ENCODE data around the gene PKP1. TPM values are rescaled to one million over a fixed set of nuclear protein-coding genes. Genes with fewer than 3 reads are reported as not detected.

Gene PKP1
- total RNA-seq, 1 experiment from 2014 or later, result not detected

GRCh38 chr1:201282216-201282615 is 1.1 kb upstream of the PKP1 start:
- Histone ChIP-seq H3K9me3 (no peaks in the 10 kb centered on the region), H3K4me3 (ENCODE audit: low read depth, low read length) (no peak overlapping the region), H3K27me3 (replicated peaks; ENCODE audit: control insufficient read depth, insufficient read depth, low read length) (no peaks in the 10 kb centered on the region; the same call in 1 of the 2 replicates), H3K4me1 (no peaks in the 10 kb centered on the region), H3K36me3 (ENCODE audit: control insufficient read depth, insufficient read depth, low read length) (no peaks in the 10 kb centered on the region)
- Mint-ChIP-seq H3K27me3 (ENCODE audit: insufficient read depth, unreplicated experiment) (peaks cover 10% of the 10 kb centered on the region), H3K36me3 (ENCODE audit: insufficient read depth, unreplicated experiment) (no peaks in the 10 kb centered on the region), H3K9me3 (ENCODE audit: unreplicated experiment) (no peaks in the 10 kb centered on the region), H3K4me3 (ENCODE audit: unreplicated experiment) (no peak overlapping the region), H3K4me1 (ENCODE audit: low read depth, unreplicated experiment) (no peaks in the 10 kb centered on the region), H3K27ac (ENCODE audit: unreplicated experiment) (no peak overlapping the region)
- BruUV-seq (replicated peaks), result no TSS peak
- CTCF ChIA-PET, result no interaction called here
- intact Hi-C loops (cut with micrococcal nuclease; ENCODE audit: unreplicated experiment), result no loop called here
- no peak for DNase-seq
- POLR2A ChIA-PET, result interaction anchor here (0.6 kb wide), 1 partner anchor 492 kb away, joined by 5 read pairs; no protein-coding TSS in a partner anchor
- no peak for TF ChIP-seq CTCF (IDR thresholded peaks at IDR 0.05; ENCODE audit: insufficient read depth in 1 of 2, low read depth in 1 of 2, low read length in 1 of 2, severe bottlenecking in 1 of 2, unreplicated experiment in 1 of 2)

GRCh38 chr1:201283836-201284553 is 689 bp downstream of the PKP1 start:
- ChIA-PET CTCF (interaction anchor here (0.6 to 1.3 kb wide), 3 partner anchors 21 to 109 kb away, joined by 3 to 4 read pairs (median 4); no protein-coding TSS in a partner anchor), POLR2A (no interaction called here)
- no peak overlapping the region for H3K27ac Mint-ChIP-seq (ENCODE audit: unreplicated experiment)
- intact Hi-C loops (cut with micrococcal nuclease; ENCODE audit: unreplicated experiment), result no loop called here
- TF ChIP-seq CTCF (IDR thresholded peaks at IDR 0.05; ENCODE audit: insufficient read depth in 1 of 2, low read depth in 1 of 2, low read length in 1 of 2, severe bottlenecking in 1 of 2, unreplicated experiment in 1 of 2), result no peak
- Histone ChIP-seq H3K4me3 (ENCODE audit: low read depth, low read length) (no peak overlapping the region), H3K27me3 (replicated peaks; ENCODE audit: control insufficient read depth, insufficient read depth, low read length) (no peaks in the 10 kb centered on the region; the same call in 1 of the 2 replicates), H3K36me3 (ENCODE audit: control insufficient read depth, insufficient read depth, low read length) (no peaks in the 10 kb centered on the region), H3K4me1 (no peaks in the 10 kb centered on the region), H3K9me3 (no peaks in the 10 kb centered on the region)
- H3K4me1 Mint-ChIP-seq (ENCODE audit: low read depth, unreplicated experiment), result no peaks in the 10 kb centered on the region
- H3K4me3 Mint-ChIP-seq (ENCODE audit: unreplicated experiment), result no peak overlapping the region
- BruUV-seq (replicated peaks), result no TSS peak
- H3K27me3 Mint-ChIP-seq (ENCODE audit: insufficient read depth, unreplicated experiment), result peaks cover 16% of the 10 kb centered on the region
- no peaks in the 10 kb centered on the region for H3K9me3 Mint-ChIP-seq (ENCODE audit: unreplicated experiment)
- no peak for DNase-seq
- H3K36me3 Mint-ChIP-seq (ENCODE audit: insufficient read depth, unreplicated experiment), result no peaks in the 10 kb centered on the region

GRCh38 chr1:201284636-201285035 is 1.3 kb downstream of the PKP1 start:
- CTCF ChIA-PET, result no interaction called here

More at GRCh38 chr1:201284636-201285035, 1.3 kb downstream of the PKP1 start:
- no peaks in the 10 kb centered on the region for H3K36me3 ChIP-seq (ENCODE audit: control insufficient read depth, insufficient read depth, low read length)
- H3K4me3 ChIP-seq (ENCODE audit: low read depth, low read length), result no peak overlapping the region
- H3K9me3 Mint-ChIP-seq (ENCODE audit: unreplicated experiment), result no peaks in the 10 kb centered on the region
- no peak overlapping the region for H3K4me3 Mint-ChIP-seq (ENCODE audit: unreplicated experiment)
- no peak for TF ChIP-seq CTCF (IDR thresholded peaks at IDR 0.05; ENCODE audit: insufficient read depth in 1 of 2, low read depth in 1 of 2, low read length in 1 of 2, severe bottlenecking in 1 of 2, unreplicated experiment in 1 of 2)
- DNase-seq, result no peak
- no peak overlapping the region for H3K27ac Mint-ChIP-seq (ENCODE audit: unreplicated experiment)
- POLR2A ChIA-PET, result no interaction called here
- intact Hi-C loops (cut with micrococcal nuclease; ENCODE audit: unreplicated experiment), result no loop called here
- no TSS peak for BruUV-seq (replicated peaks)
- H3K4me1 Mint-ChIP-seq (ENCODE audit: low read depth, unreplicated experiment), result no peaks in the 10 kb centered on the region
- H3K9me3 ChIP-seq, result no peaks in the 10 kb centered on the region
- H3K36me3 Mint-ChIP-seq (ENCODE audit: insufficient read depth, unreplicated experiment), result no peaks in the 10 kb centered on the region
- no peaks in the 10 kb centered on the region; the same call in 1 of the 2 replicates for H3K27me3 ChIP-seq (replicated peaks; ENCODE audit: control insufficient read depth, insufficient read depth, low read length)
- peaks cover 16% of the 10 kb centered on the region for H3K27me3 Mint-ChIP-seq (ENCODE audit: insufficient read depth, unreplicated experiment)
- H3K4me1 ChIP-seq, result no peaks in the 10 kb centered on the region
